ENCODE data around the gene CFAP43. TPM values are rescaled to one million over a fixed set of nuclear protein-coding genes. Genes with fewer than 3 reads are reported as not detected.
"Not testable (repeated sequence)": the region's sequence is repeated elsewhere in the genome, so short reads cannot be mapped to it uniquely, and the experiment has no call there.

CFAP43 gene
- total and polyA plus RNA-seq, 12 donors: 0.28 to 4.2 (median 1.3) TPM

- no peak for DNase-seq
- no peaks in the 10 kb centered on the region for H3K36me3 ChIP-seq (replicated peaks in 1 of 2)
- no peak overlapping the region for H3K4me3 ChIP-seq
- 41 to 61% (median 56%) methylated on average over 2 of the region's 2 CpGs for WGBS, 4 donors
- no peaks in the 10 kb centered on the region for H3K9me3 ChIP-seq (replicated peaks in 1 of 3)
- TF ChIP-seq POLR2A (IDR thresholded peaks at IDR 0.05) (no peak), CTCF (IDR thresholded peaks at IDR 0.05) (no peak)
- H3K27ac ChIP-seq: no peak overlapping the region
- no peaks in the 10 kb centered on the region for H3K4me1 ChIP-seq (replicated peaks in 1 of 2)
- H3K27me3 ChIP-seq: no peaks in the 10 kb centered on the region
- intact Hi-C loops (cut with DNase I): no loop called here
Measured at GRCh38 chr10:104197364-104197763, 34.8 kb downstream of the CFAP43 start.

GRCh38 chr10:104195706-104196105 lies 36.5 kb downstream of the CFAP43 start:
- intact Hi-C loops (cut with DNase I): no loop called here
- Histone ChIP-seq H3K36me3 (replicated peaks in 1 of 2) (no peaks in the 10 kb centered on the region), H3K9me3 (replicated peaks in 1 of 3) (no peaks in the 10 kb centered on the region), H3K27ac (no peak overlapping the region), H3K27me3 (no peaks in the 10 kb centered on the region), H3K4me3 (no peak overlapping the region), H3K4me1 (replicated peaks in 1 of 2) (no peaks in the 10 kb centered on the region)
- TF ChIP-seq POLR2A (IDR thresholded peaks at IDR 0.05) (no peak), CTCF (IDR thresholded peaks at IDR 0.05) (no peak)
- no peak for DNase-seq
- WGBS, 4 donors: 63 to 83% (median 78%) methylated on average over 2 of the region's 2 CpGs

GRCh38 chr10:104193787-104194186 lies 38.4 kb downstream of the CFAP43 start:
- Histone ChIP-seq H3K4me1 (replicated peaks in 1 of 2) (no peaks in the 10 kb centered on the region), H3K4me3 (no peak overlapping the region), H3K27me3 (no peaks in the 10 kb centered on the region), H3K27ac (no peak overlapping the region), H3K36me3 (replicated peaks in 1 of 2) (no peaks in the 10 kb centered on the region), H3K9me3 (replicated peaks in 1 of 3) (no peaks in the 10 kb centered on the region)
- WGBS, 4 donors: 72 to 80% (median 77%) methylated on average over 17 of the region's 17 CpGs
- TF ChIP-seq POLR2A (IDR thresholded peaks at IDR 0.05): no peak
- intact Hi-C loops (cut with DNase I): no loop called here
- DNase-seq: no peak

GRCh38 chr10:104190695-104191094 lies 41.5 kb downstream of the CFAP43 start:
- intact Hi-C loops (cut with DNase I): no loop called here
- TF ChIP-seq POLR2A (IDR thresholded peaks at IDR 0.05) (no peak), CTCF (IDR thresholded peaks at IDR 0.05) (no peak)
- 81 to 85% (median 83%) methylated on average over 5 of the region's 5 CpGs for WGBS, 4 donors
- no peak overlapping the region for H3K27ac ChIP-seq
- H3K4me3 ChIP-seq: no peak overlapping the region
- DNase-seq: no peak
- no peaks in the 10 kb centered on the region for H3K9me3 ChIP-seq (replicated peaks in 1 of 3)
- H3K4me1 ChIP-seq (replicated peaks in 1 of 2): no peaks in the 10 kb centered on the region
- H3K27me3 ChIP-seq: no peaks in the 10 kb centered on the region
- no peaks in the 10 kb centered on the region for H3K36me3 ChIP-seq (replicated peaks in 1 of 2)

GRCh38 chr10:104183682-104184081 lies 48.5 kb downstream of the CFAP43 start:
- 74 to 86% (median 82%) methylated on average over 4 of the region's 4 CpGs for WGBS, 4 donors
- Histone ChIP-seq H3K4me1 (replicated peaks in 1 of 2) (no peaks in the 10 kb centered on the region), H3K9me3 (replicated peaks in 1 of 3) (no peaks in the 10 kb centered on the region), H3K4me3 (no peak overlapping the region), H3K27me3 (no peaks in the 10 kb centered on the region), H3K36me3 (replicated peaks in 1 of 2) (no peaks in the 10 kb centered on the region), H3K27ac (no peak overlapping the region)
- TF ChIP-seq CTCF (IDR thresholded peaks at IDR 0.05): no peak
- TF ChIP-seq POLR2A (IDR thresholded peaks at IDR 0.05): no peak
- intact Hi-C loops (cut with DNase I): no loop called here
- DNase-seq: no peak

- H3K36me3 ChIP-seq (replicated peaks in 1 of 2); intact Hi-C loops (cut with DNase I); H3K27ac ChIP-seq; H3K9me3 ChIP-seq (replicated peaks in 1 of 3); DNase-seq; H3K27me3 ChIP-seq; H3K4me3 ChIP-seq; H3K4me1 ChIP-seq (replicated peaks in 1 of 2): not testable (repeated sequence)
- WGBS, 4 donors: 62 to 86% (median 75%) methylated on average over 1 of the region's 1 CpG
Measured at GRCh38 chr10:104174136-104174535, 58.0 kb downstream of the CFAP43 start.

All from adrenal gland (tissue), 12 donors.